ENCODE results near the gene DAO.

DAO gene

GRCh38 chr12:108939594-108939993, 59.7 kb downstream of the DAO start:
- in situ Hi-C loops (cut with MboI; ENCODE audit: low sequenced_read_pairs, unreplicated experiment): no loop called here
- TF ChIP-seq, protein P1, sequence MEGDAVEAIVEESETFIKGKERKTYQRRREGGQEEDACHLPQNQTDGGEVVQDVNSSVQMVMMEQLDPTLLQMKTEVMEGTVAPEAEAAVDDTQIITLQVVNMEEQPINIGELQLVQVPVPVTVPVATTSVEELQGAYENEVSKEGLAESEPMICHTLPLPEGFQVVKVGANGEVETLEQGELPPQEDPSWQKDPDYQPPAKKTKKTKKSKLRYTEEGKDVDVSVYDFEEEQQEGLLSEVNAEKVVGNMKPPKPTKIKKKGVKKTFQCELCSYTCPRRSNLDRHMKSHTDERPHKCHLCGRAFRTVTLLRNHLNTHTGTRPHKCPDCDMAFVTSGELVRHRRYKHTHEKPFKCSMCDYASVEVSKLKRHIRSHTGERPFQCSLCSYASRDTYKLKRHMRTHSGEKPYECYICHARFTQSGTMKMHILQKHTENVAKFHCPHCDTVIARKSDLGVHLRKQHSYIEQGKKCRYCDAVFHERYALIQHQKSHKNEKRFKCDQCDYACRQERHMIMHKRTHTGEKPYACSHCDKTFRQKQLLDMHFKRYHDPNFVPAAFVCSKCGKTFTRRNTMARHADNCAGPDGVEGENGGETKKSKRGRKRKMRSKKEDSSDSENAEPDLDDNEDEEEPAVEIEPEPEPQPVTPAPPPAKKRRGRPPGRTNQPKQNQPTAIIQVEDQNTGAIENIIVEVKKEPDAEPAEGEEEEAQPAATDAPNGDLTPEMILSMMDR (IDR thresholded peaks at IDR 0.05; ENCODE audit: borderline replicate concordance, control extremely low read depth, extremely low read depth, insufficient read depth, missing control alignments): no peak
- peak; percentile 36 for DNase-seq (ENCODE audit: low spot score)

- in situ Hi-C loops (cut with MboI; ENCODE audit: low sequenced_read_pairs, unreplicated experiment): no loop called here
- TF ChIP-seq, protein P1 (IDR thresholded peaks at IDR 0.05; ENCODE audit: borderline replicate concordance, control extremely low read depth, extremely low read depth, insufficient read depth, missing control alignments): no peak
- no peak for DNase-seq (ENCODE audit: low spot score)
Measured at GRCh38 chr12:108940138-108940537, 60.2 kb downstream of the DAO start.

DNA sequence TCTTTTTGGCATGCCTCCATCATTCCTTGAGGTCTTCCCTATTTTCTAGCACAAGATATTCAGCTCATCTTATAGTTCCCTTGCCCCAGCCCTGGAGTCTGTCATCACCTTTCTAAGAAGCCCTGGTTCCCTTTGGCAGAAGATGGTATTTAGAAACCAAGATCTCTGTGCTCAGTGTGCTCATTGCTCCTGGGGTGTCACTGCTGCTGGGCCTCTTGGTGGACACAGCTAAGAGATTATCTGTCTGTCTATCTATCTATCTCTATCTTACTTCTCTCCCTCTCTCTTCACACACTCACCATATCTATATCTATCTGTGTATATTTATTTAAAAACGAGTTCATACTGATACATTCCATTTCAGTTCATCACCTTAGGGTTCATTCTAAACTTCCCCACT, 67.2 kb downstream of the DAO start:
- TF ChIP-seq, protein P1 (IDR thresholded peaks at IDR 0.05; ENCODE audit: borderline replicate concordance, control extremely low read depth, extremely low read depth, insufficient read depth, missing control alignments): no peak
- no peak for DNase-seq (ENCODE audit: low spot score)
- in situ Hi-C loops (cut with MboI; ENCODE audit: low sequenced_read_pairs, unreplicated experiment): no loop called here

GRCh38 chr12:108948367-108948766, 68.5 kb downstream of the DAO start:
- TF ChIP-seq, protein P1 (IDR thresholded peaks at IDR 0.05; ENCODE audit: borderline replicate concordance, control extremely low read depth, extremely low read depth, insufficient read depth, missing control alignments): no peak
- DNase-seq (ENCODE audit: low spot score): no peak
- in situ Hi-C loops (cut with MboI; ENCODE audit: low sequenced_read_pairs, unreplicated experiment): no loop called here

GRCh38 chr12:108949976-108950375, 70.1 kb downstream of the DAO start:
- in situ Hi-C loops (cut with MboI; ENCODE audit: low sequenced_read_pairs, unreplicated experiment): loop anchor here (25.0 kb wide), 1 partner anchor 288 kb away; no protein-coding TSS in a partner anchor
- no peak for DNase-seq (ENCODE audit: low spot score)
- TF ChIP-seq, protein P1 (IDR thresholded peaks at IDR 0.05; ENCODE audit: borderline replicate concordance, control extremely low read depth, extremely low read depth, insufficient read depth, missing control alignments): no peak
